Esophagus muscularis mucosa (tissue), 4 donors: Measurements from ENCODE around the gene CPD.

Experiments
- CTCF ChIP-seq, 3 experiments: fragments of 200-600 bp in 2 of 3; fragments of 450-650 bp in 1 of 3; sonication (generic) in 2 of 3; IDR thresholded peaks; one replicate each; pipeline ENCODE4 v1.5.1; 2017 to 2019; ENCODE audit warnings: antibody characterized with exemption in 3 of 3, mild to moderate bottlenecking in 2 of 3, moderate library complexity in 1 of 3
- EP300 ChIP-seq: sonication (generic); formaldehyde crosslinking; IDR thresholded peaks from one replicate; pipeline ENCODE4 v1.6.1; 2017; ENCODE audit warnings: antibody characterized with exemption
- POLR2A ChIP-seq: fragments of 450-650 bp; IDR thresholded peaks from one replicate; pipeline ENCODE4 v1.6.1; 2017; ENCODE audit warnings: antibody characterized with exemption, moderate library complexity, mild to moderate bottlenecking, low read depth
- POLR2AphosphoS5 ChIP-seq, 2 donors: sonication (generic); formaldehyde crosslinking; IDR thresholded peaks; one replicate each; pipeline ENCODE4 v1.6.1; 2017; ENCODE audit warnings: antibody characterized with exemption in 2 of 2

- TF ChIP-seq POLR2AphosphoS5 (IDR thresholded peaks at IDR 0.05), result no peak
- no peak for TF ChIP-seq CTCF (IDR thresholded peaks at IDR 0.05)
- no peak for TF ChIP-seq EP300
- TF ChIP-seq POLR2A, result no peak
Observed at GRCh38 chr17:30369995-30370394, 8.7 kb upstream of the CPD start.
